A673 (cell line): Measurements from ENCODE around the gene AMY2B. TPM values are rescaled to one million over a fixed set of nuclear protein-coding genes. Genes with fewer than 3 reads are reported as not detected.

ENCODE experiments used
- BruUV-seq: library from RNA; stranded (reverse); fragments of 400-500 nt; replicated peaks from 2 replicates; lab custom pipeline; 2021; lab: Mats Ljungman, UMichigan
- CTCF ChIA-PET: fragments of 300-600 bp; sonication (Branson Sonifier 250); formaldehyde crosslinking; loops from one replicate; lab custom pipeline; 2022; ENCODE audit warnings: antibody characterized with exemption; lab: Charles Lee
- POLR2A ChIA-PET: fragments of 300-600 bp; sonication (Branson Sonifier 250); formaldehyde crosslinking; loops from one replicate; lab custom pipeline; 2022; ENCODE audit warnings: antibody characterized with exemption; ENCODE audit not compliant: low non-redundant PET; lab: Charles Lee
- DNase-seq: peaks from one replicate; pipeline ENCODE4 v3.0.0-alpha.2; 2015; ENCODE audit warnings: low spot score
- H3K27ac ChIP-seq: fragments of 200-600 bp; sonication (generic); 2 replicates; pipeline ENCODE4 v1.5.1; 2016; ENCODE audit warnings: mixed run types, low read depth, mild to moderate bottlenecking, mixed read lengths, antibody characterized with exemption, low read length; ENCODE audit not compliant: poor library complexity, severe bottlenecking
- H3K27me3 ChIP-seq: fragments of 200-600 bp; sonication (generic); replicated peaks from 2 replicates; pipeline ENCODE4 v1.6.1; 2017; ENCODE audit warnings: mixed run types, low read depth, mild to moderate bottlenecking, mixed read lengths, antibody characterized with exemption, low read length; ENCODE audit not compliant: insufficient read depth, poor library complexity
- H3K36me3 ChIP-seq: fragments of 200-600 bp; sonication (generic); 2 replicates; pipeline ENCODE4 v1.6.1; 2016; ENCODE audit warnings: mixed run types, mild to moderate bottlenecking, mixed read lengths, antibody characterized with exemption, low read length; ENCODE audit not compliant: insufficient read depth, poor library complexity, severe bottlenecking
- H3K4me1 ChIP-seq: fragments of 200-600 bp; sonication (generic); 2 replicates; pipeline ENCODE4 v1.6.1; 2017; ENCODE audit warnings: mixed run types, mild to moderate bottlenecking, mixed read lengths, antibody characterized with exemption, low read length; ENCODE audit not compliant: insufficient read depth, poor library complexity, severe bottlenecking
- H3K4me3 ChIP-seq: fragments of 200-600 bp; sonication (generic); 2 replicates; pipeline ENCODE4 v1.5.1; 2016; ENCODE audit warnings: low read depth, mixed run types, mild to moderate bottlenecking, mixed read lengths, low read length; ENCODE audit not compliant: poor library complexity, severe bottlenecking
- H3K9me3 ChIP-seq: fragments of 200-600 bp; sonication (generic); 2 replicates; pipeline ENCODE4 v1.6.1; 2016; ENCODE audit warnings: mixed run types, low read depth, mild to moderate bottlenecking, mixed read lengths, antibody characterized with exemption, low read length; ENCODE audit not compliant: poor library complexity, severe bottlenecking
- CTCF ChIP-seq: fragments of 300-800, 200-600 bp; sonication (generic); conservative IDR thresholded peaks from 2 replicates; pipeline ENCODE4 v1.5.1; 2017; ENCODE audit warnings: low read depth, mild to moderate bottlenecking, antibody characterized with exemption, low read length, moderate library complexity, mixed read lengths
- EZH2 ChIP-seq: fragments of 200-600 bp; sonication (generic); IDR thresholded peaks from 2 replicates; pipeline ENCODE4 v1.6.1; 2017; ENCODE audit warnings: borderline replicate concordance, low read depth, mild to moderate bottlenecking, mixed read lengths, antibody characterized with exemption, low read length; ENCODE audit not compliant: poor library complexity, severe bottlenecking
- intact Hi-C: fragments of 100-400 bp; cut with micrococcal nuclease; formaldehyde crosslinking; loops from one replicate; pipeline ENCODE4 v1.10.0; 2022; ENCODE audit not compliant: unreplicated experiment
- total RNA-seq: library from RNA; stranded (reverse); gene quantifications from 2 replicates; pipeline ENCODE4 v1.2.3, GENCODE V29; 2021

The AMY2B gene
- total RNA-seq, 1 experiment from 2014 or later: 1.4 TPM

- Histone ChIP-seq H3K4me3 (peak within 1 kb of the TSS; percentile 72), H3K9me3 (no peaks in the 10 kb centered on the region), H3K27ac (peak within 1 kb of the TSS; percentile 87), H3K4me1 (no peaks in the 10 kb centered on the region), H3K27me3 (no peaks in the 10 kb centered on the region), H3K36me3 (no peaks in the 10 kb centered on the region)
- TF ChIP-seq CTCF (no peak), EZH2 (no peak)
- DNase-seq: peak; percentile 92
- ChIA-PET POLR2A (no interaction called here), CTCF (interaction anchor here (0.6 kb wide), 1 partner anchor 768 kb away, joined by 4 read pairs; no protein-coding TSS in a partner anchor)
- BruUV-seq: TSS peak; percentile 62
- intact Hi-C loops: no loop called here
Measured at GRCh38 chr1:103525607-103526507, 45.5 kb upstream of the AMY2B start, which contains the start of gene RNPC3. RNPC3 (plus strand) TSS chr1:103525699; CDS start chr1:103526071, 372 bp downstream.

DNA sequence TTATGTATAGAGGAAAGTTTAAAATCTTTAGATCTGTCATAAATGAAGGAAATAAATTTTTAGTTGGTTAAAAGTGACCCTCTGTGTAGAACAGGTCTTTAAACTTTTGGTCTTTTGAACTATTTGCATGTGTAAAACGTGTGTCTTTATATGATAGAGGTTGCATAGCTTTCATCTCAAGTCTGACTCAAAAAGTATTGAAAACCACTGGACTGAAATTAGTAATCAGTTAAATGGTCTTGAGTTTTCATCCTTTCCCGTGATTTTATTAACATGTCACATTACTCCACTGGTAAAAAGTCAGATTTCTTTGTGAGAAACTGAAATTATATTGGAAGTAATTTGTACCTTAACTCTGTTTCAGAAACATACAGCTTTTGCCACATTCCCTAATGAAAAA lies 44.1 kb upstream of the AMY2B start:
- CTCF ChIA-PET: no interaction called here
- POLR2A ChIA-PET: no interaction called here
- intact Hi-C loops: no loop called here

GRCh38 chr1:103529746-103530145 lies 41.6 kb upstream of the AMY2B start:
- no peak overlapping the region for H3K4me3 ChIP-seq
- H3K27ac ChIP-seq: no peak overlapping the region
- no peaks in the 10 kb centered on the region for H3K27me3 ChIP-seq
- CTCF ChIA-PET: no interaction called here
- TF ChIP-seq CTCF: no peak
- TF ChIP-seq EZH2: no peak
- peaks cover 6% of the 10 kb centered on the region for H3K36me3 ChIP-seq
- BruUV-seq: no TSS peak
- no peaks in the 10 kb centered on the region for H3K4me1 ChIP-seq
- no peak for DNase-seq
- intact Hi-C loops: no loop called here
- no peaks in the 10 kb centered on the region for H3K9me3 ChIP-seq
- POLR2A ChIA-PET: no interaction called here

More for the DNA sequence above, 44.1 kb upstream of the AMY2B start:
- Histone ChIP-seq H3K9me3 (no peaks in the 10 kb centered on the region), H3K4me3 (peak overlapping the region; percentile 72), H3K27ac (no peak overlapping the region), H3K36me3 (no peaks in the 10 kb centered on the region), H3K4me1 (no peaks in the 10 kb centered on the region), H3K27me3 (no peaks in the 10 kb centered on the region)
- no TSS peak for BruUV-seq
- TF ChIP-seq CTCF (no peak), EZH2 (no peak)
- DNase-seq: no peak
